Fibroblast of lung (primary cell): ENCODE measurements around the gene OR6B1.

Experiments used
- CTCF ChIP-seq, 2 donors: IDR thresholded peaks in 1 of 2; conservative IDR thresholded peaks in 1 of 2; 1 replicate in 1 of 2; 2 replicates in 1 of 2; pipeline ENCODE4 v1.5.1; 2011 to 2012; ENCODE audit warnings: low read length in 2 of 2, control low read depth in 1 of 2, inconsistent platforms in 1 of 2, low read depth in 1 of 2, mild to moderate bottlenecking in 1 of 2
- EZH2 ChIP-seq: IDR thresholded peaks from 2 replicates; pipeline ENCODE4 v1.5.1; 2012; ENCODE audit warnings: low read length, control low read depth, mild to moderate bottlenecking; ENCODE audit errors: missing control alignments

GRCh38 chr7:144037414-144038035 lies 37.4 kb downstream of the OR6B1 start:
- no peak for TF ChIP-seq CTCF (conservative IDR thresholded peaks at IDR 0.05 in 1 of 2, IDR thresholded peaks at IDR 0.05 in 1 of 2; ENCODE audit: low read depth in 1 of 2, low read length in 2 of 2)
- TF ChIP-seq EZH2 = no peak
